ENCODE measurements around the gene TP63.

DNA sequence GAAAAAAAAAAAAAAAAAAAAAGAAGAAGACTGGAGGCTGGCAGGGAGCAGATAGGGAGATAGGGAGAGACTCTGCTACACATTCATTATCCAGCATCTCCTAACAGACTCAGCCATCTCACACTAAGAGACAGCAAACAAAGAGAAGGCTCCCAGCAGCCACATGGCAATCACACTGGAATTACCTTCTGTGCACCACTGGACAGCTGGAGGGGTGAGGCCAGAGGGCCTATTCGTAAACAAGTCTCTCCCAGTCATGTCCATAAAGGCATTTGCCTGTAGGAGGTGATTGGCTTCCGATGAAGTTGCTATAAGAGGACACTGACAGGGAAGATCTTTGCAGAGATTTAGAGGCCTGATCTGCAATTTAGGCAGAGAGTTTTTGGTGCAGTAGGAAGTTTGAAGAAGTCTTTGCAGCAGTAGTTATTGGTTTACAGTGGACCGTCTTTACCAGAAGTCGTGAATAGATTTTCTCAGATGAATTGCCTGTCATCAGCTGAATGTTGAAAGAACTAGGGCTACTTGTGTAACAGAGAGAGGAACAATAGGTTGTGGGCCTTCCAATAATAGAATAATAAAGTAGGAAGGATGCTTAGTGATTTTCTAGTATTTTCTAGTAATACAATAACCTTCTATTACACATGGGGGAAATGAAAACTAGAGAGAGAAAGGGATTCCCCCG lies 89.7 kb downstream of the TP63 start:
- TF ChIP-seq POLR2A (IDR thresholded peaks at IDR 0.05; ENCODE audit: extremely low read depth, insufficient read length), result no peak
- TF ChIP-seq, protein P1, sequence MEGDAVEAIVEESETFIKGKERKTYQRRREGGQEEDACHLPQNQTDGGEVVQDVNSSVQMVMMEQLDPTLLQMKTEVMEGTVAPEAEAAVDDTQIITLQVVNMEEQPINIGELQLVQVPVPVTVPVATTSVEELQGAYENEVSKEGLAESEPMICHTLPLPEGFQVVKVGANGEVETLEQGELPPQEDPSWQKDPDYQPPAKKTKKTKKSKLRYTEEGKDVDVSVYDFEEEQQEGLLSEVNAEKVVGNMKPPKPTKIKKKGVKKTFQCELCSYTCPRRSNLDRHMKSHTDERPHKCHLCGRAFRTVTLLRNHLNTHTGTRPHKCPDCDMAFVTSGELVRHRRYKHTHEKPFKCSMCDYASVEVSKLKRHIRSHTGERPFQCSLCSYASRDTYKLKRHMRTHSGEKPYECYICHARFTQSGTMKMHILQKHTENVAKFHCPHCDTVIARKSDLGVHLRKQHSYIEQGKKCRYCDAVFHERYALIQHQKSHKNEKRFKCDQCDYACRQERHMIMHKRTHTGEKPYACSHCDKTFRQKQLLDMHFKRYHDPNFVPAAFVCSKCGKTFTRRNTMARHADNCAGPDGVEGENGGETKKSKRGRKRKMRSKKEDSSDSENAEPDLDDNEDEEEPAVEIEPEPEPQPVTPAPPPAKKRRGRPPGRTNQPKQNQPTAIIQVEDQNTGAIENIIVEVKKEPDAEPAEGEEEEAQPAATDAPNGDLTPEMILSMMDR (IDR thresholded peaks at IDR 0.05; ENCODE audit: low read depth, low read length), result no peak
